Mesenchymal stem cell (in vitro differentiated cells and primary cell): ENCODE data around the gene HIRA.

Source experiments
- DNase-seq: peaks from one replicate; pipeline ENCODE4 v3.0.0-alpha.2; 2013
- H2AFZ ChIP-seq: one replicate; pipeline ENCODE4 v1.6.1; 2013; ENCODE audit warnings: low read depth, mild to moderate bottlenecking, control low read depth, inconsistent platforms, low read length, moderate library complexity
- H2AK5ac ChIP-seq: 2 replicates; pipeline ENCODE4 v1.6.1; 2013; ENCODE audit warnings: low read length, moderate library complexity, mild to moderate bottlenecking, inconsistent platforms; ENCODE audit not compliant: severe bottlenecking
- H2BK120ac ChIP-seq: one replicate; pipeline ENCODE4 v1.6.1; 2013; ENCODE audit warnings: low read depth, mild to moderate bottlenecking, inconsistent platforms, low read length, moderate library complexity
- H2BK12ac ChIP-seq, 2 experiments: one replicate each; pipeline ENCODE4 v1.6.1; 2013; ENCODE audit warnings: inconsistent platforms in 2 of 2, low read length in 2 of 2, mild to moderate bottlenecking in 2 of 2, moderate library complexity in 2 of 2, control low read depth in 1 of 2
- H2BK15ac ChIP-seq: one replicate; pipeline ENCODE4 v1.6.1; 2013; ENCODE audit warnings: mild to moderate bottlenecking, low read depth, inconsistent platforms; ENCODE audit not compliant: poor library complexity, severe bottlenecking
- H2BK5ac ChIP-seq: 2 replicates; pipeline ENCODE4 v1.6.1; 2013; ENCODE audit warnings: low read depth, mild to moderate bottlenecking, low read length, control low read depth, inconsistent platforms; ENCODE audit not compliant: poor library complexity, severe bottlenecking
- H3K14ac ChIP-seq, 2 experiments: one replicate each; pipeline ENCODE4 v1.6.1; 2013; ENCODE audit warnings: inconsistent platforms in 2 of 2, low read length in 2 of 2, control low read depth in 1 of 2, mild to moderate bottlenecking in 1 of 2, moderate library complexity in 1 of 2
- H3K18ac ChIP-seq, 2 experiments: one replicate each; pipeline ENCODE4 v1.6.1; 2013; ENCODE audit warnings: inconsistent platforms in 2 of 2, low read length in 2 of 2, control low read depth in 1 of 2, low read depth in 1 of 2, mild to moderate bottlenecking in 1 of 2
- H3K23ac ChIP-seq, 2 experiments: one replicate each; pipeline ENCODE4 v1.6.1; 2013; ENCODE audit warnings: inconsistent platforms in 2 of 2, low read length in 2 of 2, mild to moderate bottlenecking in 2 of 2, moderate library complexity in 2 of 2, control low read depth in 1 of 2
- H3K27ac ChIP-seq: 2 replicates; pipeline ENCODE4 v1.5.1; 2013; ENCODE audit warnings: mild to moderate bottlenecking, moderate library complexity, low read length, control low read depth, inconsistent platforms; ENCODE audit not compliant: poor library complexity, severe bottlenecking
- H3K27me3 ChIP-seq, 2 experiments: 2 replicates each; pipeline versions ENCODE4 v1.6.1 to v1.7.0; 2013; ENCODE audit warnings: low read length in 2 of 2, mild to moderate bottlenecking in 2 of 2, moderate library complexity in 2 of 2, control low read depth in 1 of 2, inconsistent platforms in 1 of 2; ENCODE audit not compliant: control insufficient read depth in 1 of 2, insufficient read depth in 1 of 2
- H3K36me3 ChIP-seq, 2 experiments: 2 replicates each; pipeline versions ENCODE4 v1.6.1 to v1.7.0; 2013; ENCODE audit warnings: low read length in 2 of 2, control low read depth in 1 of 2, inconsistent platforms in 1 of 2, low read depth in 1 of 2, mild to moderate bottlenecking in 1 of 2; ENCODE audit not compliant: insufficient read depth in 2 of 2, control insufficient read depth in 1 of 2
- H3K4ac ChIP-seq, 2 experiments: one replicate each; pipeline ENCODE4 v1.6.1; 2013; ENCODE audit warnings: inconsistent platforms in 2 of 2, low read length in 2 of 2, mild to moderate bottlenecking in 2 of 2, moderate library complexity in 2 of 2, control low read depth in 1 of 2, low read depth in 1 of 2
- H3K4me1 ChIP-seq: 2 replicates; pipeline ENCODE4 v1.6.1; 2013; ENCODE audit warnings: low read depth, low read length, control low read depth; ENCODE audit not compliant: control insufficient read depth, insufficient read depth
- H3K4me2 ChIP-seq: 2 replicates; pipeline ENCODE4 v1.6.1; 2013; ENCODE audit warnings: low read length, mild to moderate bottlenecking, inconsistent platforms; ENCODE audit not compliant: poor library complexity, severe bottlenecking
- H3K4me3 ChIP-seq, 2 experiments: 2 replicates each; pipeline versions ENCODE4 v1.5.1 to v1.7.0; 2013; ENCODE audit warnings: low read length in 2 of 2, mild to moderate bottlenecking in 2 of 2, control low read depth in 1 of 2, low read depth in 1 of 2; ENCODE audit not compliant: insufficient read depth in 1 of 2
- H3K79me1 ChIP-seq: replicated peaks from 2 replicates; pipeline ENCODE4 v1.6.1; 2013; ENCODE audit warnings: mild to moderate bottlenecking, control low read depth, low read length, inconsistent platforms; ENCODE audit not compliant: poor library complexity, severe bottlenecking
- H3K9ac ChIP-seq: 2 replicates; pipeline ENCODE4 v1.7.0; 2013; ENCODE audit warnings: mild to moderate bottlenecking, low read length, moderate library complexity
- H3K9me3 ChIP-seq: 2 replicates; pipeline ENCODE4 v1.7.0; 2013; ENCODE audit warnings: mild to moderate bottlenecking, low read length; ENCODE audit not compliant: control insufficient read depth
- H4K8ac ChIP-seq: one replicate; pipeline ENCODE4 v1.6.1; 2013; ENCODE audit warnings: inconsistent platforms, mild to moderate bottlenecking, low read length, moderate library complexity
- H4K91ac ChIP-seq: one replicate; pipeline ENCODE4 v1.6.1; 2013; ENCODE audit warnings: mild to moderate bottlenecking, low read length, inconsistent platforms
- WGBS: methylation state at CpG from one replicate; pipeline ENCODE4 v1.1.7; 2013; ENCODE audit warnings: mixed read lengths; 5-methylcytosine and 5-hydroxymethylcytosine counted together

HIRA gene

GRCh38 chr22:19419086-19419463 is 12.5 kb downstream of the HIRA start:
- Histone ChIP-seq H2BK12ac (no peak overlapping the region), H3K9ac (no peak overlapping the region), H3K27ac (no peak overlapping the region), H2BK15ac (no peak overlapping the region), H3K79me1 (peaks cover 12% of the 10 kb centered on the region), H3K4me3 (no peak overlapping the region), H3K27me3 (no peaks in the 10 kb centered on the region), H3K4me2 (no peak overlapping the region), H2BK5ac (no peak overlapping the region), H3K4me1 (peaks cover 11% of the 10 kb centered on the region), H2BK120ac (no peak overlapping the region), H3K18ac (no peak overlapping the region), H3K9me3 (no peaks in the 10 kb centered on the region), H3K14ac (no peak overlapping the region), H4K91ac (no peak overlapping the region), H4K8ac (no peak overlapping the region), H3K23ac (no peak overlapping the region), H2AK5ac (no peak overlapping the region), H3K36me3 (no peaks in the 10 kb centered on the region), H2AFZ (no peak overlapping the region), H3K4ac (no peak overlapping the region)
- WGBS: 97% methylated on average over 5 of the region's 5 CpGs
- DNase-seq: no peak

GRCh38 chr22:19412923-19413322 is 18.6 kb downstream of the HIRA start:
- no peak overlapping the region for H2AK5ac ChIP-seq
- H4K8ac ChIP-seq: no peak overlapping the region
- H3K4me2 ChIP-seq: no peak overlapping the region
- H3K4ac ChIP-seq: no peak overlapping the region
- H3K9me3 ChIP-seq: no peaks in the 10 kb centered on the region
- no peak overlapping the region for H2AFZ ChIP-seq
- peaks cover 45% of the 10 kb centered on the region for H3K79me1 ChIP-seq
- H3K36me3 ChIP-seq: peaks cover 12 to 26% of the 10 kb centered on the region in 2 experiments
- WGBS: 94% methylated on average over 4 of the region's 4 CpGs
- no peak overlapping the region for H2BK12ac ChIP-seq
- no peak overlapping the region for H2BK5ac ChIP-seq
- H2BK15ac ChIP-seq: no peak overlapping the region
- H3K9ac ChIP-seq: no peak overlapping the region
- no peak overlapping the region for H3K27ac ChIP-seq
- no peak overlapping the region for H3K23ac ChIP-seq
- H2BK120ac ChIP-seq: no peak overlapping the region
- no peak overlapping the region for H3K4me3 ChIP-seq
- no peak overlapping the region for H3K18ac ChIP-seq
- peaks cover 4% of the 10 kb centered on the region for H3K4me1 ChIP-seq
- no peak overlapping the region for H4K91ac ChIP-seq
- H3K27me3 ChIP-seq: no peaks in the 10 kb centered on the region
- H3K14ac ChIP-seq: no peak overlapping the region
- no peak for DNase-seq

- no peak overlapping the region for H3K27ac ChIP-seq
- H3K4ac ChIP-seq: no peak overlapping the region
- H3K9me3 ChIP-seq: no peaks in the 10 kb centered on the region
- peaks cover 16 to 30% of the 10 kb centered on the region in 2 experiments for H3K36me3 ChIP-seq
- no peaks in the 10 kb centered on the region for H3K27me3 ChIP-seq
- H4K8ac ChIP-seq: no peak overlapping the region
- H4K91ac ChIP-seq: no peak overlapping the region
- H2BK12ac ChIP-seq: no peak overlapping the region
- WGBS: 93% methylated on average over 4 of the region's 4 CpGs
- H3K23ac ChIP-seq: no peak overlapping the region
- H2BK15ac ChIP-seq: no peak overlapping the region
- no peak overlapping the region for H3K18ac ChIP-seq
- H2BK120ac ChIP-seq: no peak overlapping the region
- H2AK5ac ChIP-seq: no peak overlapping the region
- no peak overlapping the region for H3K14ac ChIP-seq
- no peak overlapping the region for H3K4me3 ChIP-seq
- H3K4me2 ChIP-seq: no peak overlapping the region
- peaks cover 48% of the 10 kb centered on the region for H3K79me1 ChIP-seq
- no peak for DNase-seq
- H2BK5ac ChIP-seq: no peak overlapping the region
- H3K9ac ChIP-seq: no peak overlapping the region
- H3K4me1 ChIP-seq: peaks cover 4% of the 10 kb centered on the region
- no peak overlapping the region for H2AFZ ChIP-seq
Observed at GRCh38 chr22:19412478-19412877, 19.1 kb downstream of the HIRA start.

- Histone ChIP-seq H2AK5ac (no peak overlapping the region), H2BK12ac (no peak overlapping the region), H3K27me3 (no peaks in the 10 kb centered on the region), H2BK5ac (no peak overlapping the region), H3K14ac (no peak overlapping the region), H3K4me2 (no peak overlapping the region), H3K27ac (no peak overlapping the region), H3K9ac (no peak overlapping the region), H2BK15ac (no peak overlapping the region), H3K79me1 (peaks cover 49% of the 10 kb centered on the region), H2BK120ac (no peak overlapping the region), H4K8ac (no peak overlapping the region), H3K9me3 (no peaks in the 10 kb centered on the region), H3K18ac (no peak overlapping the region), H3K4me3 (no peak overlapping the region), H3K36me3 (peaks cover 19 to 38% of the 10 kb centered on the region in 2 experiments), H2AFZ (no peak overlapping the region), H3K4ac (no peak overlapping the region), H3K4me1 (peaks cover 4% of the 10 kb centered on the region), H3K23ac (no peak overlapping the region), H4K91ac (no peak overlapping the region)
- no peak for DNase-seq
- WGBS: 100% methylated on average over 1 of the region's 1 CpG
Observed at GRCh38 chr22:19411690-19412045, 19.9 kb downstream of the HIRA start.
